CD4-positive, alpha-beta T cell treated with Interferon alpha-2 for 1 hour (primary cell): ENCODE measurements around the gene EHD1.

ENCODE experiments used
- DNase-seq, 2 donors: peaks; one replicate each; pipeline ENCODE4 v3.0.0-alpha.2; 2020 to 2022

EHD1 gene

GRCh38 chr11:64871492-64871891, 6.9 kb downstream of the EHD1 start:
- no peak for DNase-seq

GRCh38 chr11:64870893-64871466, 7.4 kb downstream of the EHD1 start:
- DNase-seq = no peak

GRCh38 chr11:64870176-64870892, 8.1 kb downstream of the EHD1 start:
- DNase-seq = no peak

GRCh38 chr11:64869571-64870175, 8.7 kb downstream of the EHD1 start:
- DNase-seq = no peak

GRCh38 chr11:64868904-64869570, 9.4 kb downstream of the EHD1 start:
- DNase-seq = peak in 1 of 2 donors; percentile 48

GRCh38 chr11:64867748-64868462, 10.5 kb downstream of the EHD1 start:
- no peak for DNase-seq

- peak in 1 of 2 donors; percentile 45 for DNase-seq
Observed at GRCh38 chr11:64866173-64866491, 12.3 kb downstream of the EHD1 start.

GRCh38 chr11:64865286-64866172, 12.9 kb downstream of the EHD1 start:
- no peak for DNase-seq

- peak in 1 of 2 donors; percentile 53 for DNase-seq
Observed at GRCh38 chr11:64864473-64865285, 13.7 kb downstream of the EHD1 start.

- DNase-seq = no peak
Observed at GRCh38 chr11:64864135-64864472, 14.3 kb downstream of the EHD1 start.

- no peak for DNase-seq
Observed at GRCh38 chr11:64863391-64864060, 14.9 kb downstream of the EHD1 start.

GRCh38 chr11:64862987-64863390, 15.4 kb downstream of the EHD1 start:
- no peak for DNase-seq

GRCh38 chr11:64861227-64861975, 17.0 kb downstream of the EHD1 start:
- peak in 1 of 2 donors; percentile 41 for DNase-seq

GRCh38 chr11:64859542-64860414, 18.6 kb downstream of the EHD1 start:
- peak; percentile 54 to 79 for DNase-seq

GRCh38 chr11:64858467-64859263, 19.8 kb downstream of the EHD1 start:
- peak in 1 of 2 donors; percentile 71 for DNase-seq

- no peak for DNase-seq
Observed at GRCh38 chr11:64857485-64857884, 20.9 kb downstream of the EHD1 start.

- DNase-seq = peak in 1 of 2 donors; percentile 70
Observed at GRCh38 chr11:64856382-64857227, 21.8 kb downstream of the EHD1 start.
